Middle frontal gyrus (tissue), 1 donor: Measurements from ENCODE around the gene ADAMTSL4.

Experiments used
- DNase-seq: peaks from one replicate; pipeline ENCODE4 v3.0.0-alpha.2; 2015; ENCODE audit warnings: low spot score; ENCODE audit errors: extremely low spot score

ADAMTSL4 gene

GRCh38 chr1:150548632-150549495, at the start of gene ADAMTSL4:
TSS of gene ADAMTSL4 (plus strand) at chr1:150549408. CDS start at chr1:150552289, 2,881 bp downstream.
- DNase-seq: no peak

- no peak for DNase-seq
Observed at GRCh38 chr1:150505431-150505830, 43.8 kb upstream of the ADAMTSL4 start.

GRCh38 chr1:150507912-150508864, 41.0 kb upstream of the ADAMTSL4 start, which contains the start of gene ECM1:
TSS of gene ECM1 (plus strand) at chr1:150508109. CDS start at chr1:150508210, 101 bp downstream.
- no peak for DNase-seq

GRCh38 chr1:150508982-150509381, 40.2 kb upstream of the ADAMTSL4 start:
- no peak for DNase-seq

- no peak for DNase-seq
Observed at GRCh38 chr1:150511551-150511950, 37.7 kb upstream of the ADAMTSL4 start.

GRCh38 chr1:150511985-150512660, 37.1 kb upstream of the ADAMTSL4 start:
- DNase-seq: no peak

- DNase-seq: no peak
Observed at GRCh38 chr1:150512846-150513245, 36.4 kb upstream of the ADAMTSL4 start.

GRCh38 chr1:150513351-150513791, 35.8 kb upstream of the ADAMTSL4 start:
- DNase-seq: no peak

GRCh38 chr1:150514260-150514659, 34.9 kb upstream of the ADAMTSL4 start:
- no peak for DNase-seq

- DNase-seq: no peak
Observed at GRCh38 chr1:150514913-150515327, 34.3 kb upstream of the ADAMTSL4 start.

- peak; percentile 94 for DNase-seq
Observed at GRCh38 chr1:150515328-150516049, 33.7 kb upstream of the ADAMTSL4 start, which contains the start of gene FALEC. TSS of gene FALEC (plus strand) at chr1:150515752.

- no peak for DNase-seq
Observed at GRCh38 chr1:150516050-150516591, 33.1 kb upstream of the ADAMTSL4 start.

- no peak for DNase-seq
Observed at GRCh38 chr1:150516616-150517015, 32.6 kb upstream of the ADAMTSL4 start.

GRCh38 chr1:150521196-150521968, 27.8 kb upstream of the ADAMTSL4 start:
- DNase-seq: no peak

GRCh38 chr1:150525348-150525747, 23.9 kb upstream of the ADAMTSL4 start:
- DNase-seq: no peak

GRCh38 chr1:150528196-150528595, 21.0 kb upstream of the ADAMTSL4 start:
- no peak for DNase-seq

GRCh38 chr1:150529017-150529416, 20.2 kb upstream of the ADAMTSL4 start:
- no peak for DNase-seq

- no peak for DNase-seq
Observed at GRCh38 chr1:150530491-150531159, 18.6 kb upstream of the ADAMTSL4 start.

- DNase-seq: no peak
Observed at GRCh38 chr1:150532860-150533259, 16.3 kb upstream of the ADAMTSL4 start.
